Left cardiac atrium (tissue), 4 donors: ENCODE results near the gene FOXL1. TPM values are rescaled to one million over a fixed set of nuclear protein-coding genes. Genes with fewer than 3 reads are reported as not detected.
"Not testable (repeated sequence)": the region's sequence is repeated elsewhere in the genome, so short reads cannot be mapped to it uniquely, and the experiment has no call there.

Experiments
- ATAC-seq, 2 donors: fragments of 200-7000 bp; cut with Tn5 transposase; one replicate each; pipeline ENCODE4 v1.9.1; 2020; ENCODE audit warnings: mild to moderate bottlenecking in 2 of 2, moderate library complexity in 2 of 2
- DNase-seq: peaks from one replicate; pipeline ENCODE4 v3.0.0-alpha.2; 2020
- intact Hi-C, 2 donors: fragments of 100-400 bp; cut with DNase I; formaldehyde crosslinking; loops; one replicate each; pipeline versions ENCODE4 v1.14.1 to v1.15.1; 2022 to 2023
- total RNA-seq, 2 donors: library from RNA; stranded (reverse); fragmentation: NEBNext Ultra II Directional; extraction: Animal tissue kit (Norgen Biotek cat#: 25700); gene quantifications; one replicate each; pipeline ENCODE4 v1.2.1, GENCODE V29; 2021
- donor health status: DM: no; HTN: yes; CAD: no.
- donor health status: DM: no; HTN: yes; CAD: no; lungs with severe emphysema.
- donor health status: DM: yes; HTN: yes; CAD: no.
- donor health status: Dilated cardiomyopathy.

FOXL1 gene
- total RNA-seq, 2 donors from 2014 or later, result 0.80 to 1.4 TPM

DNA sequence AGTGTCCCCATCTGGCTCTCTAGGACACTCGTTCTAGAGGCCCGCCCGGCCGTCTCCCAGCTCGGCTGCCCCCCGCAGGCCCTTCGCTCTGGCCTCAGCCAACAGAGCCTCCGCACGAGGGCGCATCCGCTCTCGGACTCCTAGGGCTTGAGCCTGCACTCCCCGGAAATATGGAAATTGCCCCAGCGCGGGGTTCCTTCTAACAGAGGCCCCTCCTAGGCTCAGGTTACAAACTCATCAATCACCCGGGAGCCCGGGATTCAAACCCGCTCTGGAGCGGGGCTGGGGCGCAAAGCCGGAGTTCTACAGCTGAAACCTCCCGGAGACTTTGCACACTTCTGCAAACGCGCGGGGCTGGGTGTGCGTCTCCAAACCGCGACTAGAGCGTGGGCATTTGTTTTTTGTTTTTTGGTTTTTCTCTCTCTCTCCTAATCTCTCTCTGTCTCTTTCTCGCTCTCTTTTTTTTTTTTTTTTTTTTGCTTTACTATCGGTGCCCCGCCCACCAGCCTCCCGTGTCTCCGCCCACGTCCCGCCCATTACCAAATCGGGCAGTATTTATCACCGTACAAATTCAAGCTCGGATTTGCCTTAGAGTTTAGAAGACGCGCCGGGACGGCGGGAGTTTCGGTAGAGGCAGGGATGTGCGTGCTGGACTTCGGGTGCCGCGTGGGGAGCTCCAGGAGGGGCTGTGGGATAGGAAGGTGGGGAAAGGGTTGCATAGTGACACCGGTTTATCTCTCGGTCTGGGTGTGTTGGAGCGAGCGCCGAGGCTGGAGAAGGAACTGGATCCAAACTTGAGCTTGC, 2.4 kb upstream of the FOXL1 start:
- peak; percentile 77 to 83 for ATAC-seq
- peak; percentile 84 for DNase-seq
- intact Hi-C loops, result loop anchor here in 1 of 2 donors (10.0 kb wide), 1 partner anchor 179 kb away; no protein-coding TSS in a partner anchor

DNA sequence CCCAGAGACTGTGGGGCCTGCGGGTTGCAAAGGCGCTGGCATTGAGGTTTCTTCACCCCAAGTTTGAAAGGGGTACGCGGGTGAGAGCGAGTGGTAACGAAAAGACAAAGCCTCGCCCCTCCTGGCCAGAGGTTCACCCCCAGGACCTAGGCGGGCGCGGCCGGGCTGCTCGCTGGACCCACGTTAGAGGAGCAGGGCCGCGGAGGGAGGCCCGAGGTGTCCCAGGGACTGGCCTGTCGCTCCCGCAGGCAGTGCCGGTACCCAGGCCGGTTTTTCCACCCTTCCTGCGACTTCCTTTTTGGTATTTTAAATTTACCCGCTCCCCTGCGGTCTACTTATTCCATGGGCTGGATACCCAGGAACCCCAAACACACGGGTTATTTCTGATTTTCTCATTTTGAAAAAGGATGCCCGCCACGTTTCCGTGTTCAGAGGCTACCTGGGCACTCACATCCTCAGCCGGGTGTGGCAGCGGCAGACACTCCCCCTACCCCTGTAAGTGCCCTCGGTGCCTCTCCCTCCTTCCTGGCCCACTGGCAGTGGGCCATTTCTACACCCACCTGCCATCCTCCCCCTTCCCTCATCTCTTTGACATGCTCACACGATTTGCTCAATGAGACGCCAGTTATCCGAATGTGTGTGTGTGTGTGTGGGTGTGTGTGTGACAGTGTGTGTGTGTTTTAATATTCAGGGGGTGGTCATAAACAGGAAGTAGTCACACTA, 1.6 kb upstream of the FOXL1 start:
- intact Hi-C loops, result loop anchor here in 1 of 2 donors (10.0 kb wide), 1 partner anchor 178 kb away; no protein-coding TSS in a partner anchor
- no peak for DNase-seq
- ATAC-seq, result peak in 1 of 2 donors; percentile 7

- DNase-seq, result no peak
- intact Hi-C loops, result loop anchor here in 1 of 2 donors (10.0 kb wide), 1 partner anchor 177 kb away; no protein-coding TSS in a partner anchor
Observed at GRCh38 chr16:86577314-86577971, 906 bp upstream of the FOXL1 start.

DNA sequence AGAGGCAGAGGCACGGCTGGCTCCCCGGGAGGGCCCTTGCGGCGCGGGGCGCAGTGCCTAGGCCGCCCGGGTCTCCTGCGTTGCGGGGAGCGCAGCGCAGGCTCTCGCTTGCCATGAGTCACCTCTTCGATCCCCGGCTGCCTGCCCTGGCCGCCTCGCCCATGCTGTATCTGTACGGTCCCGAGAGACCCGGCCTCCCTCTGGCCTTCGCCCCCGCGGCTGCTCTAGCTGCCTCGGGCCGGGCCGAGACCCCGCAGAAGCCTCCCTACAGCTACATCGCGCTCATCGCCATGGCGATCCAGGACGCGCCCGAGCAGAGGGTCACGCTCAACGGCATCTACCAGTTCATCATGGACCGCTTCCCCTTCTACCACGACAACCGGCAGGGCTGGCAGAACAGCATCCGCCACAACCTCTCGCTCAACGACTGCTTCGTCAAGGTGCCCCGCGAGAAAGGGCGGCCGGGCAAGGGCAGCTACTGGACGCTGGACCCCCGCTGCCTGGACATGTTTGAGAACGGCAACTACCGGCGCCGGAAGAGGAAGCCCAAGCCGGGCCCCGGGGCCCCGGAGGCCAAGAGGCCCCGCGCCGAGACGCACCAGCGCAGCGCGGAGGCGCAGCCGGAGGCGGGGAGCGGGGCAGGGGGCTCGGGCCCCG, 390 bp downstream of the FOXL1 start:
- DNase-seq (peak; percentile 67), ATAC-seq (peak in 1 of 2 donors; percentile 42)
- intact Hi-C loops, result loop anchor here in 1 of 2 donors (10.0 kb wide), 1 partner anchor 176 kb away; no protein-coding TSS in a partner anchor

More at GRCh38 chr16:86577314-86577971, 906 bp upstream of the FOXL1 start:
- no peak for ATAC-seq

- DNase-seq, result no peak
- intact Hi-C loops, result loop anchor here in 1 of 2 donors (10.0 kb wide), 1 partner anchor 175 kb away; no protein-coding TSS in a partner anchor
- peak in 1 of 2 donors; percentile 20 for ATAC-seq
Observed at GRCh38 chr16:86579268-86580062, 1.1 kb downstream of the FOXL1 start.

- ATAC-seq (no peak), DNase-seq (no peak)
- intact Hi-C loops, result no loop called here
Observed at GRCh38 chr16:86580063-86580790, 1.9 kb downstream of the FOXL1 start.

GRCh38 chr16:86580791-86581170, 2.4 kb downstream of the FOXL1 start:
- DNase-seq, result no peak
- no peak for ATAC-seq
- intact Hi-C loops, result no loop called here

DNA sequence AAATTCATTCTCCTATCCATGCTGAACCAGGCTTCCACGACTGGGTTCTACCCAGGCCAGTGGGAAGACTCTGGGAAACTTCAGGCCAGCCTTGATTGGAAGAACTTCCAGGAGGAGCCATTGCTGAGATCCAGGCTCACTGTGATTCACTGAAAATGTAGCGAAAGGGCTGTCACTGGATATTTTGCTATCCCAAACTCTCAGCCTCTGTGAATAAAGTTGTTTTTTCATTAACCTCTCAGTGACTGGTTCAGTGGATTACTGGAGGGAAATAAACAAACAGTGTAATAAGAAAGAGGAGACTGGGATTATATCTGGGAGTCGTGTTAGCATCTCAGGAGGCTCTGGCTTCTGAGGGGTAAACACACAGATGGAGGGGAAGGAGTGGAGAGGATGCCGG, 3.1 kb downstream of the FOXL1 start:
- intact Hi-C loops, result no loop called here
- ATAC-seq (no peak), DNase-seq (no peak)

GRCh38 chr16:86584071-86584685, 5.8 kb downstream of the FOXL1 start:
- intact Hi-C loops, result no loop called here
- ATAC-seq, result no peak
- no peak for DNase-seq

DNA sequence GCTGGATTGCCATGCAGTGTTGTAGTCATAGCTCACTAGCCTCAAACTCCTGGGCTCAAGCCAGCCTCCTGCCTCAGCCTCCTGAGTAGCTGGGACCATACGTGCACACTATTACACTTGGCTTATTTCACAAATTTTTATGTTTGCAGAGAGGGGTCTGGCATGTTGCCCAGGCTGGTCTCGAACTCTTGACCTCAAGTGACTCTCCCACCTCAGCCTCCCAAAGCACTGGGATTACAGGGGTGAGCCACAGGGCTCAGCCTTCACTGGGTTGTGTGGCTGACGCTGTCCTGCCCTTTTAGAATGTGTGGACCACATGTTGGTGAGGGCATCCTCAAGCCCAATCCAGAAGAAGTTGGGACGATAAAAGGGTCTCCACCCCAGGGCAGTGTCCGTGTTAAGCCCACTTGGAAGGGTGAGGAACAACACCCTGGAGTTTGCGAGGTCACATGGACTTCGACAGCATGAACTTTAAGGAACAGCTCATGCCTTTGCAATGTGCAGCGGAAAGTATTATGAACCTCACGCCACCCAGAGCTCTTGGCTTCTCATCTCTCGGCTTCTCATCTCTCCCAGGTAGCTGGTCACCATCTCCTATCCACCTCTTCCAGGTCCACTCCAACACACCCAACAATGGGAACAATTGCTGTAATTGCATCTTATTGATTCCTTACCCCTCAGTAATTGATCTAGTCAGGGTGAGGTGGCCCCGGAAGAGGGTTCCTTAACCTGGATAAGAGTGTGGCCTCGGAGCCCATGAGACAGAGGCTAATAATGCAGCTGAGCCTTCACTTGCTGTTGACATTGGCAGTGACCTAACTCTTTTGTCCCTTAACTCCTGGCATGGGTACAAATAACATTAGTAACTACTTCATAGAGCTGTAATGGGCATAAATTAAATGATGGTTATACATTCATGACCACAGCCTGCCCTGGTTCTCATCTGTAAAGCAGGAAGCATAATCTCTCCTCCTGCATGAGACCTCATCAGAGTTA, 6.7 kb downstream of the FOXL1 start:
- ATAC-seq (no peak), DNase-seq (no peak)
- intact Hi-C loops, result no loop called here

GRCh38 chr16:86585821-86586611, 7.7 kb downstream of the FOXL1 start:
- no peak for DNase-seq
- intact Hi-C loops, result no loop called here
- ATAC-seq, result peak in 1 of 2 donors; percentile 30

DNA sequence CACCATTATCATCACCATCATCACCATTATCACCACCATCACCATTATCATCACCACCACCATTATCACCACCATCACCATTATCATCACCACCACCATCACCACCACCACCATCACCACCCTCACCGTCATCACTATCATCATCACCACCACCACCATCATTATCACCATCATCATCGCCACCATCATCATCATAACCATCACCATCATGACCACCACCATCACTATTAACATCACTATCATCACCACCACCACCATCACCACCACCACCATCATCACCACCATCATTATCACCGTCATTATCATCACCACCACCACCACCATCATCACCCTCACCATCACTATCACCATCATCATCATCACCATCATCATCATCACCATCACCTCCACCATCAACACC, 9.1 kb downstream of the FOXL1 start:
- ATAC-seq (no peak), DNase-seq (no peak)
- intact Hi-C loops, result no loop called here

DNA sequence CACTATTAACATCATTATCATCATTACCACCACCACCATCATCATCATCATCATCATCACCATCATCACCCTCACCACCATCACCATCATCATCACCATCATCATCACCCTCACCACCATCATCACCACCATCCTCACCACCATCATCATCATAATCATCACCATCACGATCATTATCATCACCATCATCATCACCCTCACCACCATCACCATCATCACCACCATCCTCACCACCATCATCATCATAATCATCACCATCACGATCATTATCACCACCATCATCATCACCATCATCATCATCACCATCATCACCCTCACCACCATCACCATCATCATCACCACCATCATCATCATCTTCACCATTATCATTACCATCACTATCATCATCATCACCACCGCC, 9.6 kb downstream of the FOXL1 start:
- DNase-seq, intact Hi-C loops, ATAC-seq: not testable (repeated sequence)

- intact Hi-C loops, result no loop called here
Observed at GRCh38 chr16:86590501-86591144, 12.3 kb downstream of the FOXL1 start.

DNA sequence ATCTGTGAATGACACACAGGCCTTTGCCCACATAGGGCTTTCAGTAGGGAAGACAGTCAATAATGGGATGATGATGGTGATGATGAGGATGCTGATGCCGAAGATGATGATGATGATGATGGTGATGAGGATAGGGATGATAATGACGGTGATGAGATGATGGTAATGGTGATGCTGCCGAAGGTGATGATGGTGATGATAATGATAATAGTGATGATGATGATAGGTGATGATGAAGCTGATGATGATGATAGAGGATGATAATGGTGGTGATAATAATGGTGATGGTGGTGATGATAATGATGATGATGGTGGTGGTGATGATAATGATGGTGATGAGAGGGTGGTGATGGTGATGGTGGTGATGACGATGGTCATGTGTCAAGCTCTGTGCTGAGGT, 12.9 kb downstream of the FOXL1 start:
- intact Hi-C loops, result no loop called here
- ATAC-seq, result no peak
- no peak for DNase-seq

More at GRCh38 chr16:86590501-86591144, 12.3 kb downstream of the FOXL1 start:
- DNase-seq (no peak), ATAC-seq (no peak)
